Mucosa of rectum (tissue), 2 donors: Measurements from ENCODE around the gene GPR135.

Experiments
- H3K27ac ChIP-seq, 2 donors: one replicate each; pipeline ENCODE4 v1.7.0; 2013; ENCODE audit warnings: inconsistent platforms in 2 of 2, low read depth in 2 of 2, low read length in 2 of 2
- H3K27me3 ChIP-seq, 2 donors: one replicate each; pipeline ENCODE4 v1.7.0; 2013; ENCODE audit warnings: low read length in 2 of 2; ENCODE audit not compliant: control insufficient read depth in 2 of 2, insufficient read depth in 2 of 2
- H3K36me3 ChIP-seq, 2 donors: one replicate each; pipeline ENCODE4 v1.7.0; 2013; ENCODE audit warnings: low read length in 2 of 2; ENCODE audit not compliant: control insufficient read depth in 2 of 2, insufficient read depth in 2 of 2
- H3K4me1 ChIP-seq, 2 donors: one replicate each; pipeline ENCODE4 v1.7.0; 2013; ENCODE audit warnings: low read length in 2 of 2, mild to moderate bottlenecking in 1 of 2; ENCODE audit not compliant: control insufficient read depth in 2 of 2, insufficient read depth in 2 of 2
- H3K4me3 ChIP-seq, 2 donors: one replicate each; pipeline ENCODE4 v1.7.0; 2013; ENCODE audit warnings: low read length in 2 of 2
- H3K9ac ChIP-seq, 2 donors: one replicate each; pipeline ENCODE4 v1.7.0; 2013; ENCODE audit warnings: low read length in 2 of 2, low read depth in 1 of 2, mild to moderate bottlenecking in 1 of 2
- H3K9me3 ChIP-seq, 2 donors: one replicate each; pipeline ENCODE4 v1.7.0; 2013; ENCODE audit warnings: low read length in 2 of 2; ENCODE audit not compliant: control insufficient read depth in 2 of 2
- donor health status: healthy.
- donor health status: Normal muscosa, but diverticular disease.

Gene GPR135

GRCh38 chr14:59475709-59476108, 10.5 kb upstream of the GPR135 start:
- no peak overlapping the region for H3K4me3 ChIP-seq
- peaks cover 26 to 27% of the 10 kb centered on the region in 2 donors for H3K36me3 ChIP-seq
- no peaks in the 10 kb centered on the region for H3K27me3 ChIP-seq
- no peak overlapping the region for H3K27ac ChIP-seq
- H3K4me1 ChIP-seq, result peaks cover 0 to 3% of the 10 kb centered on the region in 2 donors
- H3K9me3 ChIP-seq, result no peaks in the 10 kb centered on the region
- H3K9ac ChIP-seq, result no peak overlapping the region

DNA sequence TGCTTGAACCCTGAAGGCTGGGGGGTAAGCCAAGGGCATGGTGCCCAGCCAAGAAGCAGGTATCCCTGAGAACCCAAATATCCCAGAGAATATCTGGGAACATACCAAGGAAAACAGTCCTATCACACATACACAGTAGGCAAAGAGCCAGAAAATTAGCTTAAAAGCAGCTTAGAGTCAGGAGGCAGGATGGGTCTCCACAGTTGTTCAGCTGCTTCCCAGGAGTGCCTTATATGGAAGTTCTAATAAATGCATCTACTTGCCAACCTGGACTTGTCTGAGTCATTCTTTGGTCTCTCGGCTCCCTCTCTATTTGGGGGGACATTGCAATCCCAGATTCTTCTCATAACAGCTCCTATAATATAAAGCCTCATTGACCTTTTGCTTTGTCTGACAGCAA, 9.0 kb upstream of the GPR135 start:
- Histone ChIP-seq H3K4me1 (no peaks in the 10 kb centered on the region), H3K4me3 (no peak overlapping the region), H3K27me3 (no peaks in the 10 kb centered on the region), H3K27ac (no peak overlapping the region), H3K9ac (no peak overlapping the region), H3K36me3 (peaks cover 26 to 27% of the 10 kb centered on the region in 2 donors), H3K9me3 (no peaks in the 10 kb centered on the region)

DNA sequence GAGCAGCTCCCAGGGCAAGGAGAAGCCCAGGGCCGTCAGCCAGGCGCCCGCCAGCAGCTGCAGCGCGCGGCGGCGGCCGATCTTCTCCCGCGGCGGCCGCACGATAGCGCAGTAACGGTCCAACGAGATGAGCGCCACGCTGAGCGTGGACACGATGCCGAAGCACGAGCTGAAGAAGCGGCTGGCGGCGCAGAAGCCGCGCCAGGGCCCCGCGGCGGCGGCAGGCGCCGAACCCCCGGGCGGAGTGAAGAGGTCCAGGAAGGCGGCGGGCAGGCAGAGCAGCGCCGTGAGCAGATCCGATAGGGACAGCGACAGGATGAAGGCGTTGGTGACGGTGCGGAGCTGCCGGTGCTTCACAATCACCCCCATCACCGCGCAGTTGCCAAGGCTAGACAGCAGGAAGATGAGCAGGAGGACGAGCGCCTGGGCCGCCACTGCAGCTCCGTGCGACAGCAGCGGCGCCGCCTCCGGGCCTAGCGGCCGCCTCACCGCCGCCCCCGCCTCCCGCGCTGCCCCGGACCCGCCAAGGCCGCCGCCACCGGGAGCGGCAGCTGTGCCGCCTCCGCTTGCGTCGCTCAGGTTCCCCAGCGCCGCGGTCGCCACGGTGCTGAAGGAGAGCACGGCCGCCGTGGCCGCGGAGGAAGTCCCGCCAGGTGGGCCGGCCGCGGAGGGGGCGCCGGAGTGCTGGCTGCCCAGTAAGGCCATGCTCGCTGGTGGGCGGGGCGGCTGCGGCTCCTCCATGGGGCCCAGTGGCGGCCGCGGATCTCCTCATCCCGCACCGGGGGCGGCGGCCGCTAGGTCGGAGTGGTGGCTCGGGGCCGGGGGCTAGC, 479 bp downstream of the GPR135 start:
- H3K27ac ChIP-seq, result peak overlapping the region; percentile 16 to 24
- H3K27me3 ChIP-seq, result no peaks in the 10 kb centered on the region
- peak overlapping the region; percentile 73 to 74 for H3K4me3 ChIP-seq
- no peaks in the 10 kb centered on the region for H3K9me3 ChIP-seq
- H3K4me1 ChIP-seq, result peaks cover 6 to 8% of the 10 kb centered on the region in 2 donors
- H3K36me3 ChIP-seq, result no peaks in the 10 kb centered on the region
- peak overlapping the region in 1 of 2 donors; percentile 53 for H3K9ac ChIP-seq

GRCh38 chr14:59463787-59464485, 1.2 kb downstream of the GPR135 start:
- Histone ChIP-seq H3K9me3 (no peaks in the 10 kb centered on the region), H3K4me1 (peaks cover 6 to 8% of the 10 kb centered on the region in 2 donors), H3K4me3 (peak overlapping the region; percentile 73 to 74), H3K9ac (peak overlapping the region in 1 of 2 donors; percentile 53), H3K36me3 (no peaks in the 10 kb centered on the region), H3K27ac (peak overlapping the region; percentile 16 to 24), H3K27me3 (no peaks in the 10 kb centered on the region)

- Histone ChIP-seq H3K27ac (no peak overlapping the region), H3K27me3 (no peaks in the 10 kb centered on the region), H3K4me1 (peaks cover 6 to 8% of the 10 kb centered on the region in 2 donors), H3K9ac (no peak overlapping the region), H3K9me3 (no peaks in the 10 kb centered on the region), H3K36me3 (no peaks in the 10 kb centered on the region), H3K4me3 (no peak overlapping the region)
Observed at GRCh38 chr14:59461891-59462290, 3.3 kb downstream of the GPR135 start.

- H3K36me3 ChIP-seq, result peaks cover 0 to 2% of the 10 kb centered on the region in 2 donors
- no peak overlapping the region for H3K27ac ChIP-seq
- no peak overlapping the region for H3K9ac ChIP-seq
- no peaks in the 10 kb centered on the region for H3K9me3 ChIP-seq
- H3K4me3 ChIP-seq, result no peak overlapping the region
- H3K27me3 ChIP-seq, result no peaks in the 10 kb centered on the region
- H3K4me1 ChIP-seq, result peaks cover 6 to 8% of the 10 kb centered on the region in 2 donors
Observed at GRCh38 chr14:59460378-59460777, 4.8 kb downstream of the GPR135 start.

DNA sequence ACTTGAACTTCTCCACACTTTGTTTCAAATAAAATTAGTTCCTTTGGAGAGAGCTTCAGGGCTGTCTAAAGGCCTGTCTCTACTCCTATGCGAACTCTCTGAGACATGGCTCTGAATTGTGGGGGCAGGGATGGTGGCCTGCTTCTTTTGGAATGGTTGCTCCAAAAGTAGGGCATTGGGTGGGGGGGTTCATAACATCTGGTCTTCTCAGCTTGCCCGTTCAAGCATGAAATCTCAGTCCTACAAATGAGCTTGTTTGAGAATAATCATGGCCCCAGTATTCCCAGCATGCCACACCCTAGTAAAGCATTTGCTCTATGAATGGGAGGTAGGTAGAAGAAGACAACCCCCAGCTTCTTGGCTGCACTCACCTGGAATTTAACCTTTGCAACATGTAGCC, 6.7 kb downstream of the GPR135 start:
- Histone ChIP-seq H3K9ac (no peak overlapping the region), H3K36me3 (peaks cover 0 to 2% of the 10 kb centered on the region in 2 donors), H3K27ac (no peak overlapping the region)

GRCh38 chr14:59455411-59455810, 9.8 kb downstream of the GPR135 start:
- Histone ChIP-seq H3K27ac (no peak overlapping the region), H3K4me1 (no peaks in the 10 kb centered on the region), H3K27me3 (no peaks in the 10 kb centered on the region), H3K9ac (no peak overlapping the region), H3K9me3 (no peaks in the 10 kb centered on the region), H3K36me3 (peaks cover 0 to 2% of the 10 kb centered on the region in 2 donors), H3K4me3 (no peak overlapping the region)

More for the DNA sequence above, 6.7 kb downstream of the GPR135 start:
- H3K4me3 ChIP-seq, result no peak overlapping the region
- H3K9me3 ChIP-seq, result no peaks in the 10 kb centered on the region
- H3K4me1 ChIP-seq, result no peaks in the 10 kb centered on the region
- no peaks in the 10 kb centered on the region for H3K27me3 ChIP-seq

DNA sequence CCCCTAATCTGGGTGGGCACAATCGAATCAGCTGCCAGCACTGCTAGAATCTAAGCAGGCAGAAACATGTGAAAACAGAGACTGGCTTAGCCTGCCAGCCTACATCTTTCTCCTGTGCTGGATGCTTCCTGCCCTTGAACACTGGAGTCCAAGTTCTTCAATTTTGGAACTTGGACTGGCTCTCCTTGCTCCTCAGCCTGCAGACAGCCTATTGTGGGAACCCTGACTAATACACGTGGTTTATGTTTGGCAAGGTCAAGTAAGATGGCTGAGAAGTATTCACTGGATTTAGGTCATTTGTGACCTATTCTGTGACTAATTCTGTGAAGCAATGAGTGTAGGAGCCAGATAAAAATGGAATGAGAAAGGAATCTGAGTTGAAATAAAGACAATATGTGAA, 11.0 kb downstream of the GPR135 start:
- H3K36me3 ChIP-seq, result peaks cover 0 to 2% of the 10 kb centered on the region in 2 donors
- H3K9ac ChIP-seq, result no peak overlapping the region
- H3K9me3 ChIP-seq, result no peaks in the 10 kb centered on the region
- no peaks in the 10 kb centered on the region for H3K4me1 ChIP-seq
- no peak overlapping the region for H3K27ac ChIP-seq
- H3K27me3 ChIP-seq, result no peaks in the 10 kb centered on the region
- H3K4me3 ChIP-seq, result no peak overlapping the region

- no peak overlapping the region for H3K4me3 ChIP-seq
- peaks cover 0 to 2% of the 10 kb centered on the region in 2 donors for H3K36me3 ChIP-seq
- no peaks in the 10 kb centered on the region for H3K27me3 ChIP-seq
- no peaks in the 10 kb centered on the region for H3K9me3 ChIP-seq
- H3K27ac ChIP-seq, result no peak overlapping the region
- no peak overlapping the region for H3K9ac ChIP-seq
- H3K4me1 ChIP-seq, result no peaks in the 10 kb centered on the region
Observed at GRCh38 chr14:59451849-59452248, 13.3 kb downstream of the GPR135 start.
